ENCODE data around the gene PLA2G2E. TPM values are rescaled to one million over a fixed set of nuclear protein-coding genes. Genes with fewer than 3 reads are reported as not detected.
"Not testable (repeated sequence)": the region's sequence is repeated elsewhere in the genome, so short reads cannot be mapped to it uniquely, and the experiment has no call there.

The PLA2G2E gene
- total RNA-seq, 2 donors from 2014 or later: not detected

- H3K4me1 ChIP-seq (ENCODE audit: control insufficient read depth in 1 of 2, low read depth in 2 of 2): no peaks in the 10 kb centered on the region
- no peak for TF ChIP-seq CTCF (IDR thresholded peaks at IDR 0.05)
- no peaks in the 10 kb centered on the region for H3K27me3 ChIP-seq (replicated peaks; ENCODE audit: insufficient read depth)
- DNase-seq (ENCODE audit: low spot score) (no peak), ATAC-seq (ENCODE audit: insufficient number of reproducible peaks, low FRiP score, low read depth) (no peak)
- no peaks in the 10 kb centered on the region for H3K9me3 ChIP-seq
- peaks cover 4% of the 10 kb centered on the region for H3K36me3 ChIP-seq
- no peak overlapping the region for H3K27ac ChIP-seq
- no peak overlapping the region for H3K4me3 ChIP-seq
These were observed 33.8 kb downstream of the PLA2G2E start for GRCh38 chr1:19889656-19890055.

GRCh38 chr1:19888112-19888511, 35.3 kb downstream of the PLA2G2E start:
- no peak for ATAC-seq (ENCODE audit: insufficient number of reproducible peaks, low FRiP score, low read depth)
- H3K9me3 ChIP-seq: no peaks in the 10 kb centered on the region
- H3K4me1 ChIP-seq (ENCODE audit: control insufficient read depth in 1 of 2, low read depth in 2 of 2): peaks cover 9 to 14% of the 10 kb centered on the region in 2 donors
- H3K4me3 ChIP-seq: no peak overlapping the region
- no peak for TF ChIP-seq CTCF (IDR thresholded peaks at IDR 0.05)
- no peaks in the 10 kb centered on the region for H3K27me3 ChIP-seq (replicated peaks; ENCODE audit: insufficient read depth)
- no peaks in the 10 kb centered on the region for H3K36me3 ChIP-seq
- no peak overlapping the region for H3K27ac ChIP-seq
- no peak for DNase-seq (ENCODE audit: low spot score)

- Histone ChIP-seq H3K9me3 (no peaks in the 10 kb centered on the region), H3K27ac (no peak overlapping the region), H3K27me3 (replicated peaks; ENCODE audit: insufficient read depth) (no peaks in the 10 kb centered on the region), H3K36me3 (no peaks in the 10 kb centered on the region), H3K4me3 (no peak overlapping the region), H3K4me1 (ENCODE audit: control insufficient read depth in 1 of 2, low read depth in 2 of 2) (peaks cover 11 to 22% of the 10 kb centered on the region in 2 donors)
- no peak for TF ChIP-seq CTCF (IDR thresholded peaks at IDR 0.05)
- DNase-seq (ENCODE audit: low spot score) (no peak), ATAC-seq (ENCODE audit: insufficient number of reproducible peaks, low FRiP score, low read depth) (no peak)
These were observed 37.6 kb downstream of the PLA2G2E start for GRCh38 chr1:19885821-19886220.

- Histone ChIP-seq H3K27me3 (replicated peaks; ENCODE audit: insufficient read depth) (no peaks in the 10 kb centered on the region), H3K36me3 (no peaks in the 10 kb centered on the region), H3K9me3 (no peaks in the 10 kb centered on the region), H3K4me1 (ENCODE audit: control insufficient read depth in 1 of 2, low read depth in 2 of 2) (peaks cover 11 to 22% of the 10 kb centered on the region in 2 donors), H3K27ac (no peak overlapping the region), H3K4me3 (no peak overlapping the region)
- DNase-seq (ENCODE audit: low spot score): no peak
- no peak for ATAC-seq (ENCODE audit: insufficient number of reproducible peaks, low FRiP score, low read depth)
- TF ChIP-seq CTCF (IDR thresholded peaks at IDR 0.05): no peak
These were observed 39.1 kb downstream of the PLA2G2E start for GRCh38 chr1:19884312-19884711.

- Histone ChIP-seq H3K4me3 (peak within 1 kb of the TSS; percentile 95), H3K9me3 (no peaks in the 10 kb centered on the region), H3K36me3 (no peaks in the 10 kb centered on the region), H3K27me3 (replicated peaks; ENCODE audit: insufficient read depth) (no peaks in the 10 kb centered on the region), H3K4me1 (ENCODE audit: control insufficient read depth in 1 of 2, low read depth in 2 of 2) (peaks cover 11 to 22% of the 10 kb centered on the region in 2 donors), H3K27ac (peak within 1 kb of the TSS; percentile 85 to 91)
- TF ChIP-seq CTCF (IDR thresholded peaks at IDR 0.05): peak; percentile 87
- DNase-seq (ENCODE audit: low spot score): peak; percentile 87
- ATAC-seq (ENCODE audit: insufficient number of reproducible peaks, low FRiP score, low read depth): peak; percentile 98
These were observed 41.0 kb downstream of the PLA2G2E start, which contains the start of gene OTUD3 for GRCh38 chr1:19882111-19883071. OTUD3 (plus strand) TSS chr1:19882395; CDS start chr1:19882514, 119 bp downstream.

- not testable (repeated sequence) for ATAC-seq (ENCODE audit: insufficient number of reproducible peaks, low FRiP score, low read depth); DNase-seq (ENCODE audit: low spot score); H3K27me3 ChIP-seq (replicated peaks; ENCODE audit: insufficient read depth); H3K27ac ChIP-seq; H3K4me3 ChIP-seq; H3K9me3 ChIP-seq; H3K36me3 ChIP-seq
- H3K4me1 ChIP-seq (ENCODE audit: control insufficient read depth in 1 of 2, low read depth in 2 of 2): peaks cover 11 to 22% of the 10 kb centered on the region in 2 donors
These were observed 42.6 kb downstream of the PLA2G2E start for GRCh38 chr1:19880841-19881240.

Measured in thoracic aorta (tissue), 2 donors.